Ovary (tissue), 9 donors: ENCODE measurements around the gene CD38. TPM values are rescaled to one million over a fixed set of nuclear protein-coding genes. Genes with fewer than 3 reads are reported as not detected.
"Not testable (repeated sequence)": the region's sequence is repeated elsewhere in the genome, so short reads cannot be mapped to it uniquely, and the experiment has no call there.

Experiments used
- DNase-seq, 5 donors: peaks; one replicate each; pipeline ENCODE4 v3.0.0-alpha.2; 2019 to 2020
- H3K27ac ChIP-seq, 2 donors: fragments of 200-600 bp; one replicate each; pipeline versions ENCODE4 v1.5.1 to v1.8.0; 2019 to 2022
- H3K27me3 ChIP-seq: fragments of 200-600 bp; one replicate; pipeline ENCODE4 v1.8.0; 2022
- H3K36me3 ChIP-seq: fragments of 200-600 bp; sonication (generic); one replicate; pipeline ENCODE4 v1.5.1; 2019
- H3K4me1 ChIP-seq: one replicate; pipeline ENCODE4 v1.8.1; 2013; ENCODE audit warnings: mild to moderate bottlenecking, moderate library complexity; ENCODE audit not compliant: insufficient read depth
- H3K4me3 ChIP-seq: fragments of 200-600 bp; sonication (generic); one replicate; pipeline ENCODE4 v1.5.1; 2017
- H3K9me3 ChIP-seq, 2 donors: fragments of 200-600 bp in 1 of 2; sonication (generic) in 1 of 2; one replicate each; pipeline versions ENCODE4 v1.5.1 to v1.8.1; 2013 to 2019; ENCODE audit warnings: mild to moderate bottlenecking in 1 of 2, moderate library complexity in 1 of 2
- CTCF ChIP-seq, 3 donors: fragments of 450-650 bp in 2 of 3; fragments of 200-600 bp in 1 of 3; IDR thresholded peaks; one replicate each; pipeline versions ENCODE4 v1.5.1 to v1.8.0; 2016 to 2022; ENCODE audit warnings: antibody characterized with exemption in 3 of 3, mild to moderate bottlenecking in 1 of 3
- EP300 ChIP-seq: sonication (generic); formaldehyde crosslinking; IDR thresholded peaks from one replicate; pipeline ENCODE4 v1.6.1; 2017; ENCODE audit warnings: antibody characterized with exemption
- POLR2A ChIP-seq: fragments of 450-650 bp; IDR thresholded peaks from one replicate; pipeline ENCODE4 v1.6.1; 2017; ENCODE audit warnings: antibody characterized with exemption, mild to moderate bottlenecking, moderate library complexity
- WGBS, 3 donors: extraction: QIAGEN DNeasy Blood & Tissue Kit in 1 of 3; methylation state at CpG; one replicate each; pipeline versions ENCODE4 v1.1.5 to v1.1.7; 2013 to 2017; 5-methylcytosine and 5-hydroxymethylcytosine counted together
- intact Hi-C, 4 donors: fragments of 100-400 bp; cut with DNase I; formaldehyde crosslinking; loops; one replicate each; pipeline versions ENCODE4 v1.11.0 to v1.15.1; 2022 to 2023
- polyA plus RNA-seq, 2 donors: library from polyadenylated mRNA; stranded (reverse); fragments of 200-250 nt in 1 of 2; fragments of 350-450 nt in 1 of 2; fragmentation: Illumina TruSeq in 1 of 2; extraction: RNeasy Lipid Tissue Mini Kit (QIAGEN cat#74804) in 1 of 2; gene quantifications; one replicate each; pipeline ENCODE4 v1.2.3, GENCODE V29; 2013 to 2014
- total RNA-seq, 7 donors: library from RNA; depleted of rRNA in 2 of 7; stranded (reverse); fragments of >200 nt in 2 of 7; fragmentation: NEBNext Ultra II Directional in 3 of 7; extraction: Animal tissue kit (Norgen Biotek cat#: 25700) in 3 of 7; gene quantifications; one replicate each; pipeline versions ENCODE4 v1.1.0 to v1.2.4, GENCODE V29; 2016 to 2023
- donor health status: DM: no; HTN: no; CAD: no; lungs with moderate emphysema.
- donor health status: DM: no; HTN: no; CAD: no.
- donor health status: Bipolar disorder and iron deficiency.
- donor health status: DM: yes; HTN: yes; CAD: no.
- donor health status: DM: no; HTN: no; CAD: no.
- donor health status: DM: yes; HTN: yes; CAD: no.

Gene CD38
- total and polyA plus RNA-seq, 9 donors, result 0.23 to 9.5 (median 0.97) TPM

DNA sequence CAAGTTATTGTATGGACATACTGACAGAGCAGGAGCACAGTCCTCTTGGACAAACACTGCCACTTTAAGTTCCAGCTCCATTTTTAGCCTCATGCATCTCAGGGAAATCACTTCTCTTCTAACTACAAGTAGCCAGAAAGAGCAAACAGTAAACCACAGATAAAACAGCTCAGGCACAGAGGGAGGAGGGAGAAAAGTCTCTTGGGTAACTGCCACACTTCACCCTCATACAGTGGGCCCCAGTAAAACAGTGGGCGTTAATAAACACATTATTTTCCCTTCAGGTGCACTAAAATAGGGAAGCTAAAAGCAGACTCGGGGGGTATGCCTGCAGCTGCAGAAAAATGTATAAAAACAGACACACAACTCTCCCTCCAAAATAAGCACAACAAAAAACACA, 21.6 kb downstream of the CD38 start:
- H3K4me1 ChIP-seq, result no peaks in the 10 kb centered on the region
- H3K36me3 ChIP-seq, result no peaks in the 10 kb centered on the region
- no peak overlapping the region for H3K27ac ChIP-seq
- H3K9me3 ChIP-seq, result no peaks in the 10 kb centered on the region
- no peak overlapping the region for H3K4me3 ChIP-seq
- no peaks in the 10 kb centered on the region for H3K27me3 ChIP-seq
- TF ChIP-seq EP300 (no peak), CTCF (IDR thresholded peaks at IDR 0.05) (no peak), POLR2A (no peak)
- DNase-seq, result no peak
- 69 to 73% (median 72%) methylated on average over 2 of the region's 2 CpGs for WGBS, 3 donors
- intact Hi-C loops, result no loop called here

GRCh38 chr4:15802497-15802896, 24.4 kb downstream of the CD38 start:
- H3K4me3 ChIP-seq, intact Hi-C loops, DNase-seq: not testable (repeated sequence)

DNA sequence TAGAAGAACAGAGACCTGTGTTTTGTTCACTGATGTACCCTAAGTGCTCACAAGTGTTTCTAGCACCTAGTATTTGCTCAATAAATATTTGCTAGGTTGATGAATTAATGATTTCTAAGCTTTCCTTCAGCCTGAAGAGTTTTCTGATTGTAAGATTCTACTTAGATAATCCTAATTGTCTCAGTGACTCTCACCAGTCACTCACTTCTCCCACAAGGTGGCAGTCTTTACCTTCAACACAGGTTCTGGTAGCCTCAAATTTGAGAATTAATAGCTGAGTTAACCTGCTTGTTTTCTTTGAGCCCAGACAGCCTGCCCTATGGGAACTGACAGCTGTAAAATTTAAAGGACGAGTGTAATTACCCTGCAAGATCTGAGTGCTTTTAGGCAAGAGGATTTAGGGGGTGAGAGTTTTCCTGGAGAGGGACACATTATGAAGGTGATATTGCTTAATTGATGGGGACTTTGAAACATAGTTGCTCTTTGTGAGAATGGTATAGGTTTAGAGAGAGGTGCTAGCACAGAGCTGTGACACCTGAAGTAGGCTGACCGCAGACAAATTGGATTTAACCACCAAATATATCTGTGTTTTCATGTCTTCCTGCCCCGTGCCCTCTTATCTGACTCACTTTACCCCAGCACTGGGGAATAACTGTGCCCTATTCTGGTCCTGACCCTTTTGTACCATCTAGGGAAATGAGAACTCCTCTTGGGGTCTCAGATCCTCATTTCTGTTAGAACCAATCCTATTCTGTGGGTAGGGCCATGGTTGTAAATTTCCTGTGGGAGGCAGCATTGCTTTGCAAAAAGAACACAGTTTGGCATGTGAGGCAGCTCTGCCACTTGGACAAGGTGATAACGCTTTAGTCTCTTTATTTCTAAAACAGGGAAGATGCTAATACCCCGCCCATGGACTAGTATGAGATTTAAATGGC, 27.7 kb downstream of the CD38 start:
- H3K27me3 ChIP-seq, result no peaks in the 10 kb centered on the region
- no peaks in the 10 kb centered on the region for H3K4me1 ChIP-seq
- DNase-seq, result no peak
- no peaks in the 10 kb centered on the region for H3K9me3 ChIP-seq
- WGBS, 3 donors, result 33 to 52% (median 48%) methylated on average over 5 of the region's 5 CpGs
- no peaks in the 10 kb centered on the region for H3K36me3 ChIP-seq
- H3K4me3 ChIP-seq, result no peak overlapping the region
- TF ChIP-seq POLR2A, result no peak
- peak in 1 of 3 donors; percentile 28 for TF ChIP-seq CTCF (IDR thresholded peaks at IDR 0.05)
- intact Hi-C loops, result loop anchor here in 1 of 4 donors (2.0 kb wide), 1 partner anchor 19 kb away; no protein-coding TSS in a partner anchor
- no peak overlapping the region for H3K27ac ChIP-seq

More at GRCh38 chr4:15802497-15802896, 24.4 kb downstream of the CD38 start:
- not testable (repeated sequence) for H3K4me1 ChIP-seq, H3K9me3 ChIP-seq, H3K27me3 ChIP-seq, H3K36me3 ChIP-seq, H3K27ac ChIP-seq

DNA sequence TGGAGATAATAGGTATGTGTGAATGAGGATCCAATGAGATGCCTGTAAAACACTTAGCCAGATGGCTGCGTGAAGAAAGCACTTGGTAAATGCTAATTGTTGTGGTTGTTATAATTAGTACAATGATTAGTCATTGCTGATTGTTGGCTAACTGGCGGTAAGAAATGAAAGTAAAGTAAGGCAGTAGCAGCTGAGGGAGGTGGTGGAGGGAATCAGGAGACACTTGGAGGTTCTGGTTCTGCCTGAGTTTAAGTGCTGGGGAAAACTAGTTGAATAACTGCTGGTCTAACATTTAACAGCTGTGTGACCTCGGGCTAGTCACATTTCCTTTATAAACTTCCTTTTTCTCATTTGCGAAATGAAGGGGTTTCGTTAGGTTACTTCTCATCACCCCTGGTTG, 30.9 kb downstream of the CD38 start:
- WGBS, 3 donors, result 51 to 67% (median 58%) methylated on average over 5 of the region's 5 CpGs
- H3K27ac ChIP-seq, result no peak overlapping the region
- intact Hi-C loops, result no loop called here
- H3K4me3 ChIP-seq, result no peak overlapping the region
- no peaks in the 10 kb centered on the region for H3K4me1 ChIP-seq
- no peak for DNase-seq
- H3K27me3 ChIP-seq, result no peaks in the 10 kb centered on the region
- no peaks in the 10 kb centered on the region for H3K36me3 ChIP-seq
- no peaks in the 10 kb centered on the region for H3K9me3 ChIP-seq
- TF ChIP-seq POLR2A (no peak), CTCF (IDR thresholded peaks at IDR 0.05) (no peak), EP300 (no peak)

DNA sequence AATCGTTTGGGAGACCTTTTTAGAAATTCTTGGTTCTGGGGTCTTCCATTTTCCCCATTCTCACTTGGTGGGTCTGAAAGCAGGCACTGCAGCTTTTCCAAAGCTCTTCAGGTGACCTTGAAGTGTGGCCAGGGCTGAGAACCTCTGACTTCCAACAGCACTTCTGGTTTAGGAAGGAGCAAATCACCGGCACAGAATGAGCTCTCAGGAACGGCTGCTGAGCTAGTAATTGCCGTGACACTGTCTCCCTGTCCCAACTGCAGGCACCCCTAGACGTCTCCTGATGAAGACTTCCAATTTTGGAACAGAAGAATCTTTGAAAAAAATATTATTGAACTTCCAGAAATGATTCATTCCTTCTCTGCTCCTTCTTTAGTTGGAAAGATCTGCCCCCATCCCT, 31.3 kb downstream of the CD38 start:
- TF ChIP-seq POLR2A (no peak), CTCF (IDR thresholded peaks at IDR 0.05) (no peak), EP300 (no peak)
- no peaks in the 10 kb centered on the region for H3K27me3 ChIP-seq
- no peak overlapping the region for H3K4me3 ChIP-seq
- no peak for DNase-seq
- no peaks in the 10 kb centered on the region for H3K9me3 ChIP-seq
- H3K36me3 ChIP-seq, result no peaks in the 10 kb centered on the region
- H3K4me1 ChIP-seq, result no peaks in the 10 kb centered on the region
- H3K27ac ChIP-seq, result no peak overlapping the region
- intact Hi-C loops, result no loop called here
- 16 to 48% (median 23%) methylated on average over 5 of the region's 5 CpGs for WGBS, 3 donors
